Measurements from ENCODE around the gene PRTFDC1. TPM values are rescaled to one million over a fixed set of nuclear protein-coding genes. Genes with fewer than 3 reads are reported as not detected.
"Not testable (repeated sequence)": the region's sequence is repeated elsewhere in the genome, so short reads cannot be mapped to it uniquely, and the experiment has no call there.

PRTFDC1 gene
- total RNA-seq, 1 experiment from 2014 or later: 0.49 TPM

GRCh38 chr10:24971374-24971773 is 19.0 kb upstream of the PRTFDC1 start:
- no peaks in the 10 kb centered on the region for H3K36me3 ChIP-seq
- H3K9me3 ChIP-seq: no peaks in the 10 kb centered on the region
- no peak overlapping the region for H3K4me3 ChIP-seq
- H3K27me3 ChIP-seq: no peaks in the 10 kb centered on the region
- no peak for DNase-seq

GRCh38 chr10:24969841-24970281 is 17.5 kb upstream of the PRTFDC1 start:
- Histone ChIP-seq H3K4me3 (no peak overlapping the region), H3K9me3 (no peaks in the 10 kb centered on the region), H3K36me3 (no peaks in the 10 kb centered on the region), H3K27me3 (no peaks in the 10 kb centered on the region)
- DNase-seq: no peak

- not testable (repeated sequence) for DNase-seq, H3K36me3 ChIP-seq, H3K4me3 ChIP-seq
Measured at GRCh38 chr10:24968951-24969350, 16.5 kb upstream of the PRTFDC1 start.

GRCh38 chr10:24968349-24968748 is 15.9 kb upstream of the PRTFDC1 start:
- Histone ChIP-seq H3K27me3 (no peaks in the 10 kb centered on the region), H3K36me3 (no peaks in the 10 kb centered on the region), H3K9me3 (no peaks in the 10 kb centered on the region), H3K4me3 (no peak overlapping the region)
- DNase-seq: no peak

More at GRCh38 chr10:24968951-24969350, 16.5 kb upstream of the PRTFDC1 start:
- not testable (repeated sequence) for H3K9me3 ChIP-seq, H3K27me3 ChIP-seq

- Histone ChIP-seq H3K9me3 (no peaks in the 10 kb centered on the region), H3K27me3 (no peaks in the 10 kb centered on the region), H3K4me3 (no peak overlapping the region), H3K36me3 (no peaks in the 10 kb centered on the region)
- DNase-seq: no peak
Measured at GRCh38 chr10:24966962-24967481, 14.6 kb upstream of the PRTFDC1 start.

GRCh38 chr10:24965051-24965450 is 12.6 kb upstream of the PRTFDC1 start:
- no peak for DNase-seq
- H3K36me3 ChIP-seq: no peaks in the 10 kb centered on the region
- no peaks in the 10 kb centered on the region for H3K9me3 ChIP-seq
- H3K27me3 ChIP-seq: no peaks in the 10 kb centered on the region
- no peak overlapping the region for H3K4me3 ChIP-seq

- no peak for DNase-seq
- no peaks in the 10 kb centered on the region for H3K36me3 ChIP-seq
- H3K9me3 ChIP-seq: no peaks in the 10 kb centered on the region
- H3K4me3 ChIP-seq: no peak overlapping the region
- no peaks in the 10 kb centered on the region for H3K27me3 ChIP-seq
Measured at GRCh38 chr10:24963521-24964041, 11.2 kb upstream of the PRTFDC1 start.

- Histone ChIP-seq H3K27me3 (no peaks in the 10 kb centered on the region), H3K4me3 (no peak overlapping the region), H3K9me3 (no peaks in the 10 kb centered on the region), H3K36me3 (no peaks in the 10 kb centered on the region)
- DNase-seq: no peak
Measured at GRCh38 chr10:24962995-24963394, 10.6 kb upstream of the PRTFDC1 start.

- DNase-seq: no peak
- H3K4me3 ChIP-seq: no peak overlapping the region
Measured at GRCh38 chr10:24961582-24961981, 9.2 kb upstream of the PRTFDC1 start.

GRCh38 chr10:24959382-24959730 is 7.0 kb upstream of the PRTFDC1 start:
- no peaks in the 10 kb centered on the region for H3K27me3 ChIP-seq
- no peak for DNase-seq
- H3K36me3 ChIP-seq: no peaks in the 10 kb centered on the region
- no peaks in the 10 kb centered on the region for H3K9me3 ChIP-seq
- no peak overlapping the region for H3K4me3 ChIP-seq

More at GRCh38 chr10:24961582-24961981, 9.2 kb upstream of the PRTFDC1 start:
- Histone ChIP-seq H3K36me3 (no peaks in the 10 kb centered on the region), H3K9me3 (no peaks in the 10 kb centered on the region), H3K27me3 (no peaks in the 10 kb centered on the region)

GRCh38 chr10:24958721-24959381 is 6.4 kb upstream of the PRTFDC1 start:
- H3K27me3 ChIP-seq: no peaks in the 10 kb centered on the region
- no peak overlapping the region for H3K4me3 ChIP-seq
- H3K36me3 ChIP-seq: no peaks in the 10 kb centered on the region
- H3K9me3 ChIP-seq: no peaks in the 10 kb centered on the region
- peak; percentile 20 for DNase-seq

- Histone ChIP-seq H3K36me3 (no peaks in the 10 kb centered on the region), H3K9me3 (no peaks in the 10 kb centered on the region), H3K4me3 (no peak overlapping the region), H3K27me3 (no peaks in the 10 kb centered on the region)
- DNase-seq: no peak
Measured at GRCh38 chr10:24958091-24958720, 5.8 kb upstream of the PRTFDC1 start.

- DNase-seq: peak; percentile 75
- not testable (repeated sequence) for H3K27me3 ChIP-seq, H3K4me3 ChIP-seq, H3K9me3 ChIP-seq, H3K36me3 ChIP-seq
Measured at GRCh38 chr10:24957624-24958051, 5.2 kb upstream of the PRTFDC1 start.

GRCh38 chr10:24953675-24954074 is 1.3 kb upstream of the PRTFDC1 start:
- DNase-seq: no peak
- H3K36me3 ChIP-seq: no peaks in the 10 kb centered on the region
- no peaks in the 10 kb centered on the region for H3K27me3 ChIP-seq
- H3K4me3 ChIP-seq: no peak overlapping the region
- no peaks in the 10 kb centered on the region for H3K9me3 ChIP-seq

GRCh38 chr10:24952707-24953645 is 570 bp upstream of the PRTFDC1 start:
- no peaks in the 10 kb centered on the region for H3K27me3 ChIP-seq
- no peaks in the 10 kb centered on the region for H3K36me3 ChIP-seq
- no peaks in the 10 kb centered on the region for H3K9me3 ChIP-seq
- 0 out of 2 replicates have a peak overlapping the region, but pooled peaks have one; percentile 19 for H3K4me3 ChIP-seq
- DNase-seq: peak; percentile 41

- DNase-seq: no peak
- H3K27me3 ChIP-seq: no peaks in the 10 kb centered on the region
- H3K4me3 ChIP-seq: no peak overlapping the region
- H3K36me3 ChIP-seq: no peaks in the 10 kb centered on the region
- no peaks in the 10 kb centered on the region for H3K9me3 ChIP-seq
Measured at GRCh38 chr10:24951201-24952142, 934 bp downstream of the PRTFDC1 start.
